Measurements from ENCODE around the gene CHD1.

Gene CHD1

DNA sequence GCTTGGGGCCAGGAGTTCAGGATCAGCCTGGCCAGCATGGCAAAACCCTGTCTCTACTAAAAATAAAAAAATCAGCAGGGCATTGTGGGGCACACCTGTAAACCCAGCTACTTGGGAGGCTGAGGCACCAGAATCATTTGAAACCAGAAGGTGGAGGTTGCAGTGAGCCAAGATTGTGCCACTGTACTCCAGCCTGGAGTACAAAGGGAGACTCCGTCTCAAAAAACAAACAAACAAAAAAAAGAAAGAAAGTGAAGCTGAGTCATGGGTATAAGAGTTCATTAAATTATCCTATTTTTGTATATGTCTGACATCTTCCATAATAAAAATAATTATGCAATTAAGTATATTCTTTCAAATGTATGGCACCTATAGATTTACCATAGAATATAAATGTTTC is 37.2 kb downstream of the CHD1 start:
- DNase-seq: no peak

- no peak for DNase-seq
Measured at GRCh38 chr5:98880598-98880997, 48.2 kb downstream of the CHD1 start.

GRCh38 chr5:98880151-98880550 is 48.7 kb downstream of the CHD1 start:
- no peak for DNase-seq

- no peak for DNase-seq
Measured at GRCh38 chr5:98877600-98877999, 51.2 kb downstream of the CHD1 start.

DNA sequence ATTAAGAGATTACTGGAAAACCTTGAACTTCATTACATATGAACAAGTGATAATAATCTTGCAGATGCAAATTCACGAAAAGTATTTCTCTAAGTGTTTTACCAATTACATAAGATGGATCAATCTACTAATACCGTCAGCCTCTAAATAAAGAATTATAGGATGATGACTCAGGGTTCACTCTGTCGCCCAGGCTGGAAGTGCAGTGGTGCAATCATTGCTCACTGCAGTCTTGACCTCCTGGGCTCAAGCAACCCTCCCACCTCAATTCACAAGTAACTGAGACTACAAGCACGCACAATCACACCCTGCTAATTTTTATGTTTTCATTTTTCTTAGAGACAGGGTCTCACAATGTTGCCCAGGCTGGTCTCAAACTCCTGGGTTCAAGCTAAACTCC is 56.1 kb downstream of the CHD1 start:
- no peak for DNase-seq

DNA sequence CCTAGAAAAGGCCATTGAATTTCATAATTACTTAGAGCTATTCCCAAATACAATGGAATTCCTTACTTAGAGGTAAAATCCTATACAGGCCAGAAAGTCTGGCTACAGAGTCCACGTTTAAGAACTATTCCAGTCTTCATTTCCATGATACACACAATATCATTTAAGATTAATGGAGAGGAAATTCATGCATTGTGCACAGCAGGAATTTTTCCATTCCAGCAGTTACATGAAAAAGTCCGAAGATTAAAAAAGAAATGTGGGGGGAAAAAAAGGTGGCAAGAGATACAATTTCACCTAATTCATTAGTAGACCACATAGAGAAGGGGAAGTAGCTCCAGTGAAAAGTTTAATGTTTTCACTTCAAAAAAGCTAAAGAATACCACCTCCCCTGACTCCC is 63.1 kb downstream of the CHD1 start:
- no peak for DNase-seq

DNA sequence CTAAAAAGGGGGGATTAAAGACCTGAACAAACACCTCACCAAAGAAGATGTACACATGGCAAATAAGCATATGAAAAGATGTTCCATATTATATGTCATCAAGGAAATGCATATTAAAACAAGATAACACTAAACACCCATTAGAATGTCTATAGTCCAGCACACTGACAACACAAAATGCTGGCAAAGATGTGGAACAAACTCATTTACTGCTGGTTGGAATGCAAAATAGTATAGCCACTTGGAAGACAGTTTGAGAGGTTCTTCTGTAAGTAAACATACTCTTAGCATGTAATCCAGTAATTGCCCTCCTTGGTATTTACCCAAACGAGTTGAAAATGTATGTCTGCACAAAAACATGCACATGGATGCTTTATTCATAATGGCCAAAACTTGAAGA is 81.8 kb downstream of the CHD1 start:
- no peak for DNase-seq

GRCh38 chr5:98846520-98846919 is 82.3 kb downstream of the CHD1 start:
- DNase-seq: no peak

DNA sequence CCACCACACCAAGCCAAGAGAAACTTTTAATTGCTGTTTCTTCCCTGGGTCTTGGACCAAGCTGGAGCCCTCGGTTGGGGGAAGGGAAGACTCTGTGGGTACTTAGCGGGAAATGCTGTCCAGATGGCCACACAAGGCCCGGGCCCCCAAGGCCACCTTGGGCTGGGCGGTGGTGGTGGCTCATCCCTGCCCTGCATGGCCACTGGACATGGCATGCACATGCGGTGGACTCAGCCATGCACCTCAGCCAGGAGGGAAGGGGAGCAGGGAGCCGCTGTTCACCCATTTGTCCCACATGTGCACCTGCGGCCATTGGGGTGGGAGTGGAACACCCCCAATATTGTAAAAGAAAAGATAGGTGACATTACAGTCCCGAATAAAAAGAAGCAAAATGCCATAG is 82.9 kb downstream of the CHD1 start:
- no peak for DNase-seq

GRCh38 chr5:98844865-98845264 is 83.9 kb downstream of the CHD1 start:
- DNase-seq: no peak

DNA sequence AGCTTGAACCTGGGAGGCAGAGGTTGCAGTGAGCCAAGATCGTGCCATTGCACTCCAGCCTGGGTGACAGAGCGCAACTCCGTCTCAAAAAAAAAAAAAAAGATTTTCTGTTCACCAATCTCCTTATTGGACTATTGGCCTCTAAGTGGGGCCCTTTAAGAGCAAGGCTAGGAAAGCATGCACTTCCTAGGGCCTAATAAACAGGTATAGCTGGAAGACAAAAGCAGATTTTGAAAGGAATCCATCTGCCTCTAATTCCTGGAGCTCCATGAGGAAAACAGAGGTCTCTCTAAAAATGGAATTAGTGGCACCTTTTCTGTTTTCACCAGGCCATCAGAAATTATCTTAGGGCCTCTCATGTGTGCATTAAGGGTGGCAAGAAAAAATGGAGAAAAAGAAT is 85.3 kb downstream of the CHD1 start:
- DNase-seq: no peak

DNA sequence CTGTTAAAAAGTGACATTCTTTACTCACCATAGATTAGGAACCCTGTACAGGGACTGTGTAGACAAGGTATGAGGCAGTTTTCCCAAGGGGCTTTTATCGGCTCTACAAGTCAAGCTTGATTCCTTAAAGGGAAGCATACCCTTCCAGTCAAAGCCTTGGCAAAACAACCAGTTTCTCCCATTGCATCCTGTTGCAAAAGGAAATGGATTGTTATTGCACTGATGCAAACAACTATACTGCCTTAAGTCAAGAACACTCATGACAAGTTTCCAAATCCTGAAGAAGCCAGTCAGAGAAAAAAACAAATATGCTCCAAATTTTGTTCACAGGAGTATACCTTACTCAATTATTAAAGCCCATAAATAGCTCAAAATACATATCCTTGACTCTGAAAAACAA is 87.9 kb downstream of the CHD1 start:
- no peak for DNase-seq

- DNase-seq: no peak
Measured at GRCh38 chr5:98839469-98840383, 89.1 kb downstream of the CHD1 start.

DNA sequence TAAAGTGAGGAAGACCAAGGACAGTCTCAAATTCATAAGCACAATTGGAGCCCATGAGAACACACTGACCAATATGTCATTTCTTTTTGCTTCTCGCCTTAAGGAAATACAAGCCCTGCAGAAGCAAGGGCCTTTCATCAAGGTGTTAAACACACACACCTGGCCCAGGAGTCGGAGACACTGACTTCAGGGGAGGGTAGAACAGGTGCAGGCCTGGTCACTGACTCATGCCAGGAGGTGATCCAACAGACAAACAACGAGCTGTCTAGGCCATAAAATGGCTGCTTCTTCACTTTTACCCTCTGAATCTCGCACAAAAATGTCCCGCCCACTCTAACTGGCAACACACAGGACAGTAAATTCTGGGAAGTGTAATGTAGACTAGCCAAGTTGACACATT is 92.6 kb downstream of the CHD1 start:
- DNase-seq: no peak

DNA sequence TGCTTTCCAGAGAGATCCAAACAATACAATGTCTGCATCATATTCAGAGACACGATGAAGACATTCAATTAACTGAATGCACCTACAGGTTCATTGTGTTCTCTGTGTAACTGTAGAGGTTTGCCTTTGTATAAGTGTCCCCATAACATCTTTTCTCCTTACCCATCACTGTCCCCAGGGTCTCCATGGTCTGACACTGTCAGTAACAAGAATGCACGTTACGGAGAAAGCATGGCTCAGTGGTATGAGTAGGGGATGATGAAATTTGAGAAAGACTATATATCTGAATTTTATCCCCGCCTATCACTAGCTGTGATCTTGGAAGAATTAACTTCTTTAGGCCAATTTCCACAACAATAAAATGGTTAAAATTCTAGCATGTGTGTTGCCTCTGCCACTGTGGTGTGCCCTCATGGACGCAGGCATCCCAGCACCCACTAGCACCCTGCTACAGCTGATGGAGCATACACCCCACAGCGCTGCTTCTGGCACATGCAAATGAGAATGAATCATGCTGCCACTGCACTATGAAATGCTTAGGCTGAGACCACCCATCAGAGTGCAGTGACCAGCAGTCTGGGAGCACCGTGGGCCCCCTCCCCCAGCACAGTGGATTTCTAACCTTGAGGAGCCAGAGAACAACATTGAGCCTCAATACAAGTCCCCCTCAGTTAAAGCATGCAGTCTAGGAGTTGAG is 101.1 kb downstream of the CHD1 start:
- DNase-seq: no peak

DNA sequence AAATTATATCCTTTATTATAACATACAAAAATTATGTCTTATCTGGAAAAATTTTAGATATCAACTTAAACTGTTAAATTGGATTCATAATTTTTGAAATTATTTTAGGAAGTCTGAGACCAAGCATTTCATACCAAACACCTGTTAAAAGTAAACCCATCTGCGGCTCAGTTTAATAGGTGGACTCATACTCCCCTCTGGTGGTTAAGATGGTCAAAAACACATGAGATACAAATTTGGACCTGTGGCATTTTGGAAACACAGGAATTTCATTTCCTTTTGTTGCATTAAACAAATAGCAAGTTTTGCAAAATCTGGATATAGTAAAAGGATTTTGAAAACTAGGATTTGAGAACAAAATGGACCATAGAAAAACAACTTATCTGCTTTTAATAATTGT is 101.6 kb downstream of the CHD1 start:
- DNase-seq: no peak

GRCh38 chr5:98825582-98826375 is 103.0 kb downstream of the CHD1 start:
- no peak for DNase-seq

GRCh38 chr5:98816582-98817222 is 112.1 kb downstream of the CHD1 start:
- no peak for DNase-seq

- no peak for DNase-seq
Measured at GRCh38 chr5:98813755-98814154, 115.1 kb downstream of the CHD1 start.

GRCh38 chr5:98810206-98810605 is 118.6 kb downstream of the CHD1 start:
- no peak for DNase-seq

DNA sequence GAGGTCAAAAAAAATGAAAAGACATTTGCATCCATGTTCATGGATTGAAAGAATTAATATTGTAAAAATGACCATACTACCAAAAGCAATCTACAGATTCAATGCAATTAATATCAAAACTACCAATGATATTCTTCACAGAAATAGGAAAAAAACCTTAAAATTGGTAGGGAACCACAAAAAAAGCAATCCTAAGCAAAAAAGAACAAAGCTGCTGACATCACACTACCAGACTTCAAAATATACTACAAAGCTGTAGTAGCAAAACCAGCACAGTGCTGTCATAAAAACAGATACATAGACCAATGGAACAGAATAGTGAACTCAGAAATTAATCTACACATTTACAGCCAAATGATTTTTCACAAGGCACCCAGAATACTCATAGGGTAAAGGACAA is 121.0 kb downstream of the CHD1 start:
- no peak for DNase-seq

DNA sequence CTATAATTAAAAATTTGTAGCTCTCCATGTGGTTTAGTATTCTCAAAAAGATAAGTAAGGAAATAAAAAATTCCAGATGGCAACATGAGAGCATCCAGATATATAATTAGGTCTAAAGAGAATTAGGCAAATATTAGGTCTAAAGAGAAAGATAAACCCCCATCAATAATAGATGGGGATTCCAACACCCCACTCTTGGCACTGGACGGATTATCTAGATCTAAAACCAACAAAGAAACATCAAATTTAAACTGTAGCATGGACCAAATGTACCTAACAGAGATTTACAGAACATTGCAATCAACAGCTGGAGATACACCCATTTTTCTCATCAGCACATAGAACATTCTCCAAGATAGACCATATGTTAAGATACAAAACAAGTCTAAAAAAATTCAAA is 123.7 kb downstream of the CHD1 start:
- no peak for DNase-seq

GRCh38 chr5:98804066-98804465 is 124.7 kb downstream of the CHD1 start:
- no peak for DNase-seq
